GM12872 (cell line): Measurements from ENCODE around the gene LTA4H.

Experiments used
- CTCF ChIP-seq: IDR thresholded peaks from 3 replicates; pipeline ENCODE4 v1.5.1; 2011; ENCODE audit warnings: low read depth, mild to moderate bottlenecking, low read length, moderate library complexity; ENCODE audit not compliant: insufficient read depth

Gene LTA4H

GRCh38 chr12:95990136-95990535 is 45.3 kb downstream of the LTA4H start:
- TF ChIP-seq CTCF: no peak

GRCh38 chr12:95989504-95990123 is 45.8 kb downstream of the LTA4H start:
- TF ChIP-seq CTCF: no peak

GRCh38 chr12:95988506-95989275 is 46.7 kb downstream of the LTA4H start:
- no peak for TF ChIP-seq CTCF

DNA sequence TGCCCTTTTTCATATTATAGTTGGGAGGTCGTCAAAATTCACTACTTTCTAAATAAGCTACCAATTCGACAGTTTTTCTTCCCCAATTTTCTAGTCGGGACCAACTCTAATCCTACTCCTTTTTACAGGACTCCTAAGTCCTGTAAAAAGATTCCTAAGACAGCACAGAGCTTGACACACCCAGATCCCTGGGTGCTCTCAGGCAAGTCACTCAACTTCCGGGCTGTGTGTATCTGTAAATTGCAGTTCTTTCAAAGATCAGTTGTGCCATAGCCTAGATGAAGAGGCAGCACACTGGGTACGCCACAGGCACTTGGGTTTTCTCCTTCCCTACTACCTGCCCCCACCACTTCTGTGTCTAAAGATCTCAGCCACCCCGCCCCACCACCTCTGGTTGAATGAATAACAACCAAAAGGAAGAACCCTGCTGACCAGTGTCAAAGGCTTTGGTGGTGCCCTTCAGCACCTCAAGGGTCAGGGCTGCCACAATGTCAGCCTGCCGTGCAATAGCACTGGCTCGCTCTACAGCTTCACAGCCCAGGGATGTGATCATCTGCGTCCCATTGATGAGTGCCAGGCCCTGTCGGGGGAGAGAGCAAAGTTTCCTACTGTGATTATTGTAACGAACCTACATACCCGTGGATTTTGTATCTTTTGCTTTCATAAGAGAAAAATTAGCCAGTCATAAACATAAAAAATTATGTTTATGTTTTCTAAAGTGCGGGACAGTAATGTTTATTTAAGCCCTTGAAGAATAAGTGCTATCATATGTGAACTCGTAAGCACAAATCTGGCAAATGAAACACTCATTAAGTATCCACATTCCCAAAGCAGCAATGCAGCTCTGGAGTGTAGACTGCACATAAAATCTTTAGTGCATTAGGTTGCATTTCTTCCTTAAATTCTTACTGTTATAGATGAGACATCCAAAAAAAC is 48.5 kb downstream of the LTA4H start:
- no peak for TF ChIP-seq CTCF

GRCh38 chr12:95984682-95985081 is 50.7 kb downstream of the LTA4H start:
- TF ChIP-seq CTCF: no peak

GRCh38 chr12:95982602-95983001 is 52.8 kb downstream of the LTA4H start:
- no peak for TF ChIP-seq CTCF

GRCh38 chr12:95980437-95980836 is 55.0 kb downstream of the LTA4H start:
- no peak for TF ChIP-seq CTCF
